ENCODE data around the gene RAB11FIP4.

Gene RAB11FIP4

DNA sequence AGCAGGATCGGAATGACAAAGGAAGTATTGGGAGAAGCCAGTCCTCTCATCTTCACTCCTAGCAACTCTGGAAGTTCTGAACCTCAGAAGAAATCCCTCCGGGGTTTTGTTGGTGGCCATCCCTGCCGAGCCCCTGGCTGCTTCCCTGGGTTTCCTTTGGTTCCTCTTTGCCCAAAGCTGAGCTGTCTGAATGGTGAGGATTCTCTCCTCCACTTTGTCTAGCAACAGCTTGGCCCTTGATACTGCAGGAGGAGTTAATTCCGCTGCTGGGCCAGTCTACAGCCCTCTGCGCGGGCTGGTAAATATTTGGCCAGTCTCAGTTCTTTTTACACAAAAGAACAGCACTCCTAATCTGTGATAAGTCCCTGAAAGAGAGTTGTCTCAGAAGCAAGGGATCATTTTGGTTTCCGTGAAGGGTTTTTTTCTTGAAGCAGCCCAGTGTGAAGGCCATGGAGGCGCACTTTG is 170.9 kb downstream of the RAB11FIP4 start:
- DNase-seq (ENCODE audit: low read depth): no peak
- H3K4me3 ChIP-seq (ENCODE audit: low read length): no peak overlapping the region
- TF ChIP-seq CTCF (IDR thresholded peaks at IDR 0.05; ENCODE audit: insufficient read depth, low read depth, low read length, missing control alignments): no peak

DNA sequence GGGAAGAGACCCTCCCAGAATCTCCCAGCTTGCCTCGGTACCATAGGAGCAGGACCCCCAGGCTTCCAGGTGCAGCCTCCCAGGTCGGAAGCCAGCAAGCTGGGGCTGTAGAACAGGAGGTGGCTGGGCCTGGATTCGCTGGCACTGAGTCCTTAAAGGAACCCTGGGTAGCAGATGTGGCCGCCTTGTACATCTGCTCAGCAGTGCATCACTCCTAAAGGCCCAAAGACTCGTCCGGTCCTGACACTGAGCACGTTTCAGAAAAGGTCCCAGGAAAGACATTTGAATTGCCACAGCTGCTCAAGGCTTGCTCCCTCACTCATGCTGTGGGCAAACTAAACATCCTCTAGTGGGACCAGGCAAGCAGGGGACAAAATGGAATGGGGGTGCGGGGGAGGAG is 172.8 kb downstream of the RAB11FIP4 start:
- no peak for DNase-seq (ENCODE audit: low read depth)
- no peak for TF ChIP-seq CTCF (IDR thresholded peaks at IDR 0.05; ENCODE audit: insufficient read depth, low read depth, low read length, missing control alignments)
- H3K4me3 ChIP-seq (ENCODE audit: low read length): no peak overlapping the region

- DNase-seq (ENCODE audit: low read depth): no peak
- TF ChIP-seq CTCF (IDR thresholded peaks at IDR 0.05; ENCODE audit: insufficient read depth, low read depth, low read length, missing control alignments): no peak
- H3K4me3 ChIP-seq (ENCODE audit: low read length): no peak overlapping the region
Observed at GRCh38 chr17:31564883-31565301, 173.4 kb downstream of the RAB11FIP4 start.

DNA sequence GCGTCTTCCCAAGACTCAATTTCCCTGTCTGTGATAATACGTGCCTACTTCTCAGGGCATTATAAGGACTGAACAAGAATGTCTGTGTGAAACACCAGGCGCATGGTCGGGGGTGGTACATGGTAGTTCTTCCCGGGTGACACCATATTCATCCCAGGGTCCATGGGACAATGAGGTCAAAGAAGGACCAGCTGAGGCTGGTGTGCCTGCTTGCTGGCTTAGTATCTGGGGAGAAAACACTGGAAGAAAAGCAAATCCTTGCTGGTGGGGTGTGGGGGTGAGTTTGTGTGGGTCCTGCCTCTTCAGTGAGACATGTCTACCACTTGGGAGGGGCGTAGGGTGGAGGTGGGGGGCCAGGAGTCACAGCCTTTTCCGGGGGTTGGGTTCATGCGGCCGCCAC is 174.2 kb downstream of the RAB11FIP4 start:
- H3K4me3 ChIP-seq (ENCODE audit: low read length): no peak overlapping the region
- DNase-seq (ENCODE audit: low read depth): no peak
- no peak for TF ChIP-seq CTCF (IDR thresholded peaks at IDR 0.05; ENCODE audit: insufficient read depth, low read depth, low read length, missing control alignments)

DNA sequence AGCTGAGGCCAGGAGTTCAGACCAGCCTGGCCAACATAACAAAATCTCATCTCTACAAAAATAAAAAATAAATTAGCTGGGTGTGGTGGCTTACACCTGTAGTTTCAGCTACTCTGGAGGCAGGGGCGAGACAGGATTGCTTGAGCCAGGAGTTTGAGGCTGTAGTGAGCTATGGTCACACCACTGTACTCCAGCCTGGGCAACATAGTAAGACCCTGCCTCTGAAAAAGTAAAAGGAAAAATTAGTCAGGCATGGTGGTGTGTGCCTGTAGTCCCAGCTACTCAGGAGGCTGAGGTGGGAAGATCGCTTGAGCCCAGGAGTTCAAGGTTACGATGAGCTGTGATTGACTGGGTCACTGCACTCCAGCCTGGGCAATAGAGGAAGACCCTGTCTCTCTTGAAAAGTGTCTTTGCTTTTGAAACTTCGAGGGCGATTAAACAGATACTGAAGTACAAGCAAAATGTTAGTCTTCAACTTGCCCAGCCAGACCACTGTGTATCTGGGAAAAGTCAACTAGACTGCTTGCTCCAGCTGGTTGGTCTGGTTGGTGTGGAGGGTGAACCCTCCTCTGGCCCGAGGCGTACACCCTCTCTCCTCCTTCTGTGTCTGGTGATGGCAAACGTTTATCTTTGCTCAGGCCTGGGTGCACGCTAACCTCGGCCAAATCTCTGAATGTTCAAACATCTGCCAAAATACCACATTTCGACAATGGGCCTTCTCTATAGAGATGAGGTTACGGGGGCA is 174.9 kb downstream of the RAB11FIP4 start:
- TF ChIP-seq CTCF (IDR thresholded peaks at IDR 0.05; ENCODE audit: insufficient read depth, low read depth, low read length, missing control alignments): no peak
- DNase-seq (ENCODE audit: low read depth): no peak
- H3K4me3 ChIP-seq (ENCODE audit: low read length): no peak overlapping the region

DNA sequence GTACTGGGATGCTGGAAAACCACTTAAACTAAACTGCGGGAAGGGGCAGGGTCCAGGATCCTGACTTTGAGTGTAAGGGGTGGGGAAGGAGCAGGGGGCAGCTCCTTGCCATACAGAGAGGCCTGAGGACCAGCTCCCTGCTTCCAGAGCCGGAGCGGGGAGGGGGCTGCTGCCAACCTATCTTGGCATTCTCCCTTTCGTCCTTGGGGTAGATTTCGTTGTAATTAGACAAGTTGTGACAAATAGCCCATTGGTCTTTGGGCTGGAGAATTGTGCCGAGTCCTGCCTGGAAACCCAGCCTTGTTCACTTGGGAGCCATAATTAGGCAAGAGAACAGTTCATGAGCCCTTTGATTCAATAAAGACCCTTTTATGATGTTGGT is 175.5 kb downstream of the RAB11FIP4 start:
- no peak for TF ChIP-seq CTCF (IDR thresholded peaks at IDR 0.05; ENCODE audit: insufficient read depth, low read depth, low read length, missing control alignments)
- no peak overlapping the region for H3K4me3 ChIP-seq (ENCODE audit: low read length)
- DNase-seq (ENCODE audit: low read depth): no peak

GRCh38 chr17:31568121-31568520 is 176.6 kb downstream of the RAB11FIP4 start:
- no peak for TF ChIP-seq CTCF (IDR thresholded peaks at IDR 0.05; ENCODE audit: insufficient read depth, low read depth, low read length, missing control alignments)
- no peak for DNase-seq (ENCODE audit: low read depth)
- H3K4me3 ChIP-seq (ENCODE audit: low read length): no peak overlapping the region
